Stimulated activated CD8-positive, alpha-beta memory T cell treated with anti-CD3 and anti-CD28 coated beads, Interleukin-2, amount 100 ng/mL, for 1 hour (primary cell): ENCODE data around the gene FMR1.

ENCODE experiments used
- DNase-seq, 2 donors: peaks; one replicate each; pipeline ENCODE4 v3.0.0-alpha.2; 2020; ENCODE audit warnings: low read depth in 2 of 2

The FMR1 gene

DNA sequence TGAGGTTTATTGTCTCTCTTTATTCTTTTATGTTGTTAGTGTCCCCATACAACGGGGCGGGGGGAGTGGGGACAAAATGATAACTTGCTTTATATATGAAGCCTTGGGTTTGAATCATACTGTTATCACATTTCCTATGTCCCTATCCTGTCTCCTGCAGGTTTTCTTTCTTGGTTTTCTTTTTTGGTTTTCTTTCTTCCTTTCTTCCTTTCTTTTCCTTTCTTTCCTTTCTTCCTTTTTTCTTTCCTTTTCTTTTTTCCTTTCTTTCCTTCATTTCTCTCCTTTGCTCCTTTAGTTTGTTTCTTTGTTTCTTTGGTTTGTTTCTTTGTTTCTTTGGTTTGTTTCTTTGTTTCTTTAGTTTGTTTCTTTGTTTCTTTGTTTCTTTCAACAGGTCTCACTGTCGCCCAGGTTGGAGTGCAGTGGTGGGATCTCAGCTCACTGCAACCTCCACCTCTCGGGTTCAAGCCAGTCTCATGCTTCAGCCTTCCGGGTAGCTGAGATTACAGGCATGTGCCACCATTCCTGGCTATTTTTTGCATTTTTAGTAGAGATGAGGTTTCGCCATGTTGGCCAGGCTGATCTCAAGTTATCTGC is 4.8 kb downstream of the FMR1 start:
- no peak for DNase-seq

DNA sequence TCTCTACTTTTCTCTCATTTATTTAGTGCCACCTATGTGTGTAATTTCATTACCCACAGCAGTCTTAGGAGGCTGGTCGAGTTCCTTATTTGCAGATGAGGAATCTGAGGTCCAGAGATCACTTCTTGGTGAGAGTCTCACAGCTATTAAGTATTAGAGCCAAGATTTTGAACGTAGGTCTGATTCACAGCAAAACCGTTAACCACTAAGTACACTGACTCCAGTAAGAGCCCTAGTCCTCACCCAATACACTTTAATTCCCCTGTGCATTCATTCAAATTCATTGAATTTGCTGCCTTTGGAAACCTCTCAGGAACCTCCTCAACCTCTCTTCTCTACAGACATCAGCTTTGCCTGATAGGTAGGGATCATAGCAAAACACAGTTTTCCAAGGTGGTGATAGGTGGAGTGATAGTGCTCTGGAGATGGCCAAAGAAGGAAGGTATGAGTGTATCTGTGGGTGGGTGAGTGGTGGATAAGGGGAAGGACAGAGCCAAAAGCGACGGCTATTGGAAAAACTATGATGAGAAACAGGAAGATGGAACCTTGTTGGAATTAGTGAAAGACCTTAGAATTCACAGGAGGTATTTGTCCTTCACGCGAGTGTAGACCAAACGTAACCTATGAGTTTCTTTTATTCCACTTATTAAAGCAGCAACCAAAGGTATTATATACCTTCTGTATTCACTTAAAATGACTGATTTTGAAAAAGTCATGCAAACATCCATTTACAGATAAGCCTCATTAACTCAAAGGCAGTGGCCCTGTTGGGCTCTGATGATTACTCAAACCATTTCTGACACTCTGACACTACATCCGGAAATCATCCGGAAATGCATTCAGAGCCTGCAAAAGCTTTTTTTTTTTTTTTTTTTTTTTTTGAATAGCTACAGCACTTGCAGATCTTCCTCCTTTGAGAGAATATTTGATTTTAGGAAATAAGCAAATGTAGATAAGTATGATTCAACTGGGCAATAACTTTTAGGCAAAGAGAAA is 6.3 kb downstream of the FMR1 start:
- no peak for DNase-seq

DNA sequence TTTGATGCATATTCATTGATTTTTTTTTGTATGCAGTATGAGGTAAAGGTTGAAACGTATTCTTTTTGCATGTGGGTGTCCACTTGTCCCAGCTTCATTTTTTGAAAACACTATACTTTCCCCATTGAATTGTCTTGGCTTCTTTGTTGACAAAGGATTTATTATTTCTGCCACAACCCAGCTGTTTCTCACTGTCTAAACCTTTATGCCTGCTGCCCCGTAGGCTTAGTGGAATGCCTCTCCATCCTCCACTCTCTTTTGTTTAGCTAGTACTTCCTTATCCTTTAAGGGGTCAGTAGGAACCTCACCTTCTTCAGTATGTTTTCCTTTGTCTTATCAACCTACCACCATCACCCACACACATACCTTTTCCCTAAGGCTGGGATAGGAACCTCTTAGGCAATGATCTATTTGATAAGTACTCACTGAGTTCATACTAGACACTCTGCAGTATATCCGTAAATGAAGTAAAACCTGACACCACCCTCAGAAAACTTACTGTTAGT is 8.5 kb downstream of the FMR1 start:
- no peak for DNase-seq

DNA sequence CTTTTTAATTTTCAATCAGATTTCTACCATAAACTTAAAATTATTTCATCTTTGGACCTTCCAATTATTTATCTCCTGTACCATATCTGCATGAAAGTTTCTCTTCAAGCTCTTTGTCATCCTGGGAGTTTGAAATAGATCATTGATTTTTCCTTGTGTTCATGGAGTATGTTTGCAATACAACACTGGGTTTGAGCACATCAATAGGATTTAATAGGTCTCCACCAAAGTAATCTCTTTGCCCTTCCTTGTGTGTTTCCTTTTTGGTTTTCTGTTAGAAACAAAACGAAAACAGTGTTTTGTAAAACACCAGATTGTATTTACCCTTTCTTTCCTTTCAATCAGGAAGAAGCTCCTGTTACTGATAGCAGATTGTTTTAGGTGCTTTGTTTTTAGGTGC is 11.9 kb downstream of the FMR1 start:
- DNase-seq = no peak

DNA sequence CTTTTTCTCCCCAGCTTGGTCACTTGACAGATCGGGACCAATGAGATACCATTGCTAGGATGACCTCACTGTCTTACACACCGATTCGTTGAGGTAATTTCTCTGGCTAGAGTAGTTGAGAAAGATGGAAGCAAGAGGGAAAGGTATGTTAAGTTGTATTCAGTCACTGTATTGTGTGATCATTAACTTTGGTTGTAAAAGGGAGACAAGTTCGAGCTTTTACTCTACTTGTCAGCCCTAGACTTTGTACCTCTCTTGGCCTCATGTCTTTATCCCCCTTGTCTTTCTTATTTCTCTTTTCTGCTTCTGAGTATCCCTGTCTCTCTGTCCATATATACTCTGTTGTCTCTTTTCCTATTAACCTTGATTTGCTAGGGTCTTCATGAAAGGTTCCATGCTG is 15.5 kb downstream of the FMR1 start:
- no peak for DNase-seq

DNA sequence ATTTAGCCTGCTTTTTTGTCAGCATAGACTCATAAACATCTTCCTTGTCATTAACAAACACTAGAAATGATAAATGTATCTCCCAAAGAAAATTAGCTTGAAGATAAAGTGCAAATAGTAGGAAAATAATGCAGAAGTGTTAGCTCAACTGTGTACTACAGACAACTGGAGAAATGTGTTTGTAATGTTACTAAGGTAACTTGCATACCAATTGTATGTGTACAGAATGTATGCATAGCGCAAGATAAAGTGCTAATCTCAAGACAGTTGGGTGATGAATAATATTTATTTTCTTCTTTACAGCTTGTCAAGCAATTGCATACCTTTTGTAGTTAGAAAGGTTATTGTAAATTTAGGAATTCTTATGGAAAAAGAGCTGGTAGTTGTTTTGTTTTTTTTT is 22.1 kb downstream of the FMR1 start:
- DNase-seq = no peak

DNA sequence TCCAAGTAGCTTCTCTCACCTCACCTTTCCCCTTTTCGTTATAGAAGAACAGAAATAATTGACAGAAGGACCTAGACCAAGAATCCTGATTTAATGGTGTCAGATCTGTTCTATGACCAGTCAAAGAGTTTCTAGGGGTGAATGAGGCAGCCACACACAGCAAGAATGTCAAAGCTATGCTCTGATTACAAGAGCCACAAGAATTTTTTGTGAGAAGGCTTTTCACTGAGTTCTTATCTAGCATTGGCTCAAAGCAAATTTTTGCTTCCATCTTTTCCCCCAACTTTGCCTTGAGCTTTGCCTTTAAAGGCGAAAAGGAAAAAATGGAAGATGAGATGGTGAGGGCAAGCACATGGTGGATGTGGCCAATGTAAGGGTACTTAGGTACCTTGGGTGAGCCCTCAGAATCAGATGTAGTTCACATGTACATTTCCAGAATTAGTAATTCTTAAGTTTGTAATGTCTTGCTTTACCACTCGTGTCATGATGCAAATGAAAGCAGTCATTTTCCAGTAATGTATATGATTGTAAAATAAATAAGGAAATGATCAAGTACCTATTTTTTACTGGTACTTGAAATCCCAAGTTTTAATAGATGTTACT is 23.5 kb downstream of the FMR1 start:
- no peak for DNase-seq

DNA sequence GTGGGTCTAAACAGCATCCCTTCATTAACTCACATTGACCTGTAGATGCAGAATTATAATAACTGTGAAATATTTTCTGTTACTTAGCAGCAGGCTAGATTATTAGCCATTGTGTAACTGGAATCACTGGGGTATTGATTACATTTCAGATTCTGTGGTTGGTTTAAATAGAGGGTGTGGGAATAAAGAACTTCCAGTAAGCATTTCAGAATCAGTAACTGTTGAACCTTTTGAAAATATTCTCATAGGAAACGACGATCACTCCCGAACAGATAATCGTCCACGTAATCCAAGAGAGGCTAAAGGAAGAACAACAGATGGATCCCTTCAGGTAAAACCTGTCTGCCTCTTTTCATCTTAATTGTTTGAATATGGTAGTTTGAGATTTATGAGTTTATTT is 33.6 kb downstream of the FMR1 start:
- DNase-seq = no peak

DNA sequence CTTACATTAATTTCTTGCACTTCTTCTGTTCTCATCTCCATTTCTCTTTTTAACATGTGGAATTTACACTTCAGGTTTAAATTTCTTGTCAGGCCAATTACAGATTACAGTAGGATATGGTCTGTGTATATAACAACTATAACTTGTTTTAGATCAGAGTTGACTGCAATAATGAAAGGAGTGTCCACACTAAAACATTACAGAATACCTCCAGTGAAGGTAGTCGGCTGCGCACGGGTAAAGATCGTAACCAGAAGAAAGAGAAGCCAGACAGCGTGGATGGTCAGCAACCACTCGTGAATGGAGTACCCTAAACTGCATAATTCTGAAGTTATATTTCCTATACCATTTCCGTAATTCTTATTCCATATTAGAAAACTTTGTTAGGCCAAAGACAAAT is 36.8 kb downstream of the FMR1 start:
- DNase-seq = no peak

DNA sequence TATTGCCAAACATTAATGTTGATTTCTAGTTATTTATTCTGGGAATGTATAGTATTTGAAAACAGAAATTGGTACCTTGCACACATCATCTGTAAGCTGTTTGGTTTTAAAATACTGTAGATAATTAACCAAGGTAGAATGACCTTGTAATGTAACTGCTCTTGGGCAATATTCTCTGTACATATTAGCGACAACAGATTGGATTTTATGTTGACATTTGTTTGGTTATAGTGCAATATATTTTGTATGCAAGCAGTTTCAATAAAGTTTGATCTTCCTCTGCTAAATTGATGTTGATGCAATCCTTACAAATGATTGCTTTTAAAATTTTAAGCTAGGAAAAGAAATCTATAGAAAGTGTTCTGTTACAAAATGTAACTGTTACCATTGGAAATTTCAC is 38.6 kb downstream of the FMR1 start:
- DNase-seq = no peak

DNA sequence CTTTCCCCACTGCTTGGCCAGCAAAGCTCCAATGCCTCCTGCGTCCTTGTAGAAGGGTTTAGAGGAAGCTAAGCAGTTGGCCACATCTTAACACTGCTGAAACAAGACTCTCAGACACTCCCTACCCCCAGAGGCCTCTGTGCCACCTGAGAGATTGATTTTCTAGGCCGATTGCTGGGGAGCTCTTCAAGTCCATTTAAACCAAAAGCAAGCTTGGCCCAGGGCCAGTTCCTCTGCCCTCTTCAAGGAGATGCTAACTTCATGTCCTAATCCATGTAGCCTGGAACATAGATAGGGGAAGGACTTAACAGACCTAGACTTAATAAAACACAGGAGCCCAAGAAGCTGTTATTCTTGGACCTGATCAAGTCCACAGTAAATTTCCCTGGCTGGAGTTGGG is 42.3 kb downstream of the FMR1 start:
- no peak for DNase-seq

DNA sequence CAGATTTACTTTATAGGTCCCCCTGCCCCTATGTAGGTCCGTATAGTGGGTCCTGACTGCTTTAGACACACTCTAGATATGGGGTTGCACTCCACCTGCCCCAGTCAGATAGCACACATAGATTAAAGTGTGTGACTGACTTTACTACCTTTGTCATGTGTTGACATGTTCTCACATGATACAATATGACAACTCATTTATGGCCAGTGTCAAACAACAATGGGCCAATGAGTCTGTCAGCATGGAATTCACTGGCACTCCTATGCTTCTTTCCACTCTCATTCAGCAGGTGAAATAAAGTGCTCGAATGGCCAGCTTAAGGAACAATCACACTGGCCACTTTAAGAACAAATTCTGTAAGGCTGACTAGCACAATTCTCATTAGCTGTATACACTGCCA is 45.6 kb downstream of the FMR1 start:
- DNase-seq = no peak

DNA sequence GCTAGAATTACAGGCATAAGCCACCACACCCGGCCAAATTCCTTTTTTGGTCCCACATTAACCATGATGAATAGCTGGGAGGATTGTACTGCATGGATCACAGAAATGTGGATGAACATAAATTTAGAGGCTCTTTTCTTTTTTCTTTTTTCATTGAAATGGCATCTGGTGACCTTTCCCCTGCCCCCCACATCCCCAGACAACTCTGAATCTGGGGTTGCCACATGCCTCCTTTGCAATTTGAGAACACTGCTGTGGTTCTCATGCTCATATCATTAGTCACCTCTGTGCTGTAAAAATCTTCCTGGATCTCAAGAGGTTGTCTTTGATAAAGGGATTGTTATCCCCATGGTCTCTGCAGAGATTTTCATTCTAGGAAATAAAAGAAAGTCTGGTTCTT is 46.6 kb downstream of the FMR1 start:
- DNase-seq = no peak

DNA sequence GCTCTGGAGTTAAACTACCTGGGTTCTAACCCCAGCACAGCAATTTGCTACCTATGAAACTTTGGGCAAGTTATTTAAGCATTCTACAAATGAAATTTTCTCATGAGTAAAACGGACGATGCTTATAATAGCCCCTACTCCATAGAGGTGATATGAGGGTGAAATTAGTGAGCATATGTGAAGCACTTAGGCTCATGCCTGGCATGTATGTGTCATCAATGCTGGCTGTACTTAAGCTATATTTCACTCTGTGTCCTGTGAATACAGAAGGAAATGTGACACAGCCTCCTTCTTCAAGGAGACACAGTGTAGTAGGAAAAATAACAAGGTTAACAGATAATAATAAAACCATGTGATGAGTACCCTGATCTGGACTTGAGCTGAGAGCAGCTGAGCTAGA is 49.0 kb downstream of the FMR1 start:
- DNase-seq = no peak

DNA sequence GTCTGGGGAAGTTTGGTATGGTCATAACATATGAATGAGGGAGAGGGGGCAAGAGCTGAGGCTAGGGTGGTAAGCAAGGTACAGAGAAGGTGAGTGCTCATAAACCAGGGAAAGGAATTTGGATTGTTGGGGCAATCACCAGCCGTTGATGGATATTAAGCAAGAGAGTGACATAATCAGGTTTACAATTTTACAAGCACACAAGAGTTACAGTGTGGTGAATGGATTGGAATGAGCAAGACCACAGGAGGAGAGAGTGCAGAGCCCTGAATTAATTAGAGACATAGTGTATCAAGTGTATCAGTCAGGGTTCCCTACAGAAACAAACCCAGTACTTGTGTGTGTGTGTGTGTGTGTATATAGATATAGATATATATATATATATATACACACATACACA is 50.8 kb downstream of the FMR1 start:
- DNase-seq = no peak

DNA sequence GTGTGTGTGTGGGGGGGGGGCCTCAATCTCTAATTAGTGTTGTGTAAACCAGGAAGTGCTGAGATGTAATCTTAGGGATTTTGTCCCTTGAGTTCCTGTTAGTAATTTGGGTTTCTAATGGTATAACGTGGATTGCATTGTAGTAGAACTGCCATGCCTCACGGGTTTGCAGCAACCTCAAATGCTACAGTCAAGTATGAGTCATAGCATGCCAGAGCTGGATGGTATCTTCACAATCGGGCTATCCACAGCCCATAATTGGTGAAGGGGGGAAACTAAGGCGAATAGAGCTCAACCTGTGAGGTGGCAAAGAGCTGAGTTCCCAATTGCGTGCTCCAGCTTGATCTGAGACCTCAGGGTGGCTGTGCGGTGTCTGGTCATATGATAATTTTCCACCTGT is 67.2 kb downstream of the FMR1 start:
- DNase-seq = no peak

DNA sequence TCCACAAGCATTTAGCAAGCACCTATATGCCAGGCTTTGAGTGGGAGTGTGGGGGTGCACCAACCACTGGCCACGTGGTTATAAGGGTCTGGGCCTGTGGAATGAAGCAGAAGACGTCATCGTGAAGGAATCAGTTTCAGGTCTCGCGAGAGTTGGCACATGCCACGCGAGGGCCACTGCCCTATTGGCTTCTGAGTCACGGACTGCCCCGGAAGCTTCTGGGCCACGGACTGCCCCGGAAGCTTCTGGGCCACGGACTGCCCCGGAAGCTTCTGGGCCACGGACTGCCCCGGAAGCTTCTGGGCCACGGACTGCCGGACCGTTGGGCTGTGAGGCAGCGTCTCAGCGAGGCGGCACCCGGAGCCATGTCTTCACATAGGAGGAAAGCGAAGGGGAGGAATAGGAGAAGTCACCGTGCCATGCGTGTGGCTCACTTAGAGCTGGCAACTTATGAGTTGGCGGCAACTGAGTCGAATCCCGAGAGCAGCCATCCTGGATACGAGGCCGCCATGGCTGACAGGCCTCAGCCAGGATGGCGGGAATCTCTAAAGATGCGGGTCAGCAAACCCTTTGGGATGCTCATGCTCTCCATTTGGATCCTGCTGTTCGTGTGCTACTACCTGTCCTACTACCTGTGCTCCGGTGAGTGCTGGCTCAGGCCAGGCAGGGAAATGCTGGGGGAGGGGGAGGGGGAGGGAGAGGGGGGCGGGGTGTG is 69.5 kb downstream of the FMR1 start, which contains the start of gene FMR1NB:
TSS of gene FMR1NB (plus strand) at position 300 of the 715 bp plus-strand sequence. CDS start at position 366, 66 bp downstream.
- no peak for DNase-seq
